Airway epithelial cell (primary cell): ENCODE measurements around the gene NRDE2. TPM values are rescaled to one million over a fixed set of nuclear protein-coding genes. Genes with fewer than 3 reads are reported as not detected.

Experiments
- total RNA-seq: library from RNA; depleted of rRNA; stranded (reverse); fragments of >200 nt; gene quantifications from 2 replicates; pipeline ENCODE4 v1.2.3, GENCODE V29; 2015

NRDE2 gene, protein sequence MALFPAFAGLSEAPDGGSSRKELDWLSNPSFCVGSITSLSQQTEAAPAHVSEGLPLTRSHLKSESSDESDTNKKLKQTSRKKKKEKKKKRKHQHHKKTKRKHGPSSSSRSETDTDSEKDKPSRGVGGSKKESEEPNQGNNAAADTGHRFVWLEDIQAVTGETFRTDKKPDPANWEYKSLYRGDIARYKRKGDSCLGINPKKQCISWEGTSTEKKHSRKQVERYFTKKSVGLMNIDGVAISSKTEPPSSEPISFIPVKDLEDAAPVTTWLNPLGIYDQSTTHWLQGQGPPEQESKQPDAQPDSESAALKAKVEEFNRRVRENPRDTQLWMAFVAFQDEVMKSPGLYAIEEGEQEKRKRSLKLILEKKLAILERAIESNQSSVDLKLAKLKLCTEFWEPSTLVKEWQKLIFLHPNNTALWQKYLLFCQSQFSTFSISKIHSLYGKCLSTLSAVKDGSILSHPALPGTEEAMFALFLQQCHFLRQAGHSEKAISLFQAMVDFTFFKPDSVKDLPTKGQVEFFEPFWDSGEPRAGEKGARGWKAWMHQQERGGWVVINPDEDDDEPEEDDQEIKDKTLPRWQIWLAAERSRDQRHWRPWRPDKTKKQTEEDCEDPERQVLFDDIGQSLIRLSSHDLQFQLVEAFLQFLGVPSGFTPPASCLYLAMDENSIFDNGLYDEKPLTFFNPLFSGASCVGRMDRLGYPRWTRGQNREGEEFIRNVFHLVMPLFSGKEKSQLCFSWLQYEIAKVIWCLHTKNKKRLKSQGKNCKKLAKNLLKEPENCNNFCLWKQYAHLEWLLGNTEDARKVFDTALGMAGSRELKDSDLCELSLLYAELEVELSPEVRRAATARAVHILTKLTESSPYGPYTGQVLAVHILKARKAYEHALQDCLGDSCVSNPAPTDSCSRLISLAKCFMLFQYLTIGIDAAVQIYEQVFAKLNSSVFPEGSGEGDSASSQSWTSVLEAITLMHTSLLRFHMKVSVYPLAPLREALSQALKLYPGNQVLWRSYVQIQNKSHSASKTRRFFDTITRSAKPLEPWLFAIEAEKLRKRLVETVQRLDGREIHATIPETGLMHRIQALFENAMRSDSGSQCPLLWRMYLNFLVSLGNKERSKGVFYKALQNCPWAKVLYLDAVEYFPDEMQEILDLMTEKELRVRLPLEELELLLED
- 6.8 and 11.8 TPM in 2 replicates for total RNA-seq

DNA sequence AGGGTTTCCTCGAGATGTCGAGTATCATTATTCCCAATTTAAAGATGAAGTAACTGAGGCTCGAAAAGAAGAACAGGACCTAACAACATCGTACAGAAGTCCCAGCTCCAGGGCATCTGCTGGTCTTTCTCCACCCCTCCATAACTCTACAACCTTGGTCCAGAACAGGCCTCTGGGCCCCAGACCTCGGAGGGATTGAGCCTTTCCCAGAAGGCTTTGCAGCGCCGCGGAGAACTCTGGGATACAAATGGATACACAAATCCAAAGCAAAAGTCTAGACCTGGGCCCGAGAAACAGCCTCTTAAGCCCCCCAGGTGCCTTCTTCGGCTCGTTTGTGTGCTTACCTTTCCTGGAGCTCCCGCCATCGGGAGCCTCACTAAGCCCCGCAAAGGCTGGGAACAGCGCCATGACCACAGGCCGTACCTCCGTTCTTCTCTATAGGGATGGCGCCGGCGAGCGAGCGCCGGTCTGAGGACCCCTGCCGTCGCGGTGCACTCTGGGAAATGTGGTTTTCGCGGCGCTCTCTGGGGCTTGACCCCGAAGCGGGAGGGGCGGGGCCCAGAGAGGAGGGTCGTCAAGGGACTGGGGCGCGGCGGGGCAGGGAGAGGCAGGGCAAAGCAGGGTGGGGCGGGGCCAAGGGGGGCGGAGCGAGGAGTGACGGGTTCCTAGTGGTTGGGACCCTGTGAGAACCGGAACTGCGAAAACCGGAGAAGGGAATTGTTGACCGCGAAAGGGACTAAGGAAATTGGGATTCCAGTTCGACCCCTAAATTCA lies at the start of gene NRDE2:
Gene NRDE2 (minus strand): TSS at position 445 of the 774 bp plus-strand sequence. CDS start 37 bp downstream, at position 408.

DNA sequence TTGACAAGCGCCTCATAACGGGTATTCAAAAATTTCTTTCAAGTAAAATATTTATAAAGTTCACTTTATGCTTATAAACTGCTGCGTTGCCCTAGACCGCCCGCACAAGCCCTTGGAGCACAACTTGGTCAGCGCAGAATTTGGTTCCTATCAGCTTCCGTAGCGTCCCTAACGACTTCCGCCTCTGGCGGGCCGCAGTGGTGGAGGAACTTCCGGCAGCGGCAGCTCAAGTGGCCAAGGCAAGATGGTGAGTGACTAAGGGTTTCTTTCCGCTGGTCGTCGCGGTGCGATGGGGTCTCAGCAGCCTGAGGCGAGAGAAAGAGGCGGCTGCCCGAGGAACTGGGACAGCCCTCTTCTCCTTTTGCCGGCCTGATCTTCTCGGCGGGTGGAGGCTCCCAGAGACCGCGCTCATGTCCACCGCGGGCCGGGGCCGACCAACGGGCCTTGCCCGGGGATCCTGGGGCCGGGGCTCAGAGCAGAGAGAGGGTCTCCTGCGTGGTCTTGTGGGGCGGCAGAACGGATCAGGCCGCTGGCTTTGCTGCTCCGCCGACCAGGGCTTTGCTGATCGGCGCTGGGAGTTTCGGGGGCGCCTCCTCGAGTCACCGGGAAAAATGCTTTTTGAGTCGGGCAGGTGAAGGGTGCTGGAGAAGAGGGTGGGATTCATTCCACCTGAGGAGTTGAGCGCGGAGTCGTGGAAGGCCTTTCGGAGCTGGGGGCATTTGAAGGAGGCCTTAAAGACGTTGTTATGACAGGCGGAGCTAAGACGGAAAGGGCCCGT lies 75.2 kb downstream of the NRDE2 start, which contains the start of gene PSMC1:
Gene PSMC1 (plus strand): TSS at position 200 of the 778 bp plus-strand sequence. CDS start 45 bp downstream, at position 245.

Other genes with a start within 250 kb of the NRDE2 start
- gene PSMC1, start 75.4 kb downstream of the NRDE2 start, total RNA-seq, result 146 and 151 TPM in 2 replicates
- gene CALM1, start 65.1 kb upstream of the NRDE2 start, total RNA-seq, result 584 and 608 TPM in 2 replicates